HG02759 (cell line): ENCODE data around the gene DUS4L.

Source experiments
- ATAC-seq: cut with Tn5 transposase; IDR thresholded peaks from one replicate; pipeline ENCODE4 v1.9.1; 2021; ENCODE audit warnings: mild to moderate bottlenecking, moderate library complexity; ENCODE audit not compliant: unreplicated experiment

DUS4L gene

GRCh38 chr7:107613439-107613838, 49.7 kb downstream of the DUS4L start:
- ATAC-seq, result no peak

- no peak for ATAC-seq
These were observed 50.2 kb downstream of the DUS4L start for GRCh38 chr7:107613948-107614347.

- no peak for ATAC-seq
These were observed 50.7 kb downstream of the DUS4L start for GRCh38 chr7:107614425-107614824.

DNA sequence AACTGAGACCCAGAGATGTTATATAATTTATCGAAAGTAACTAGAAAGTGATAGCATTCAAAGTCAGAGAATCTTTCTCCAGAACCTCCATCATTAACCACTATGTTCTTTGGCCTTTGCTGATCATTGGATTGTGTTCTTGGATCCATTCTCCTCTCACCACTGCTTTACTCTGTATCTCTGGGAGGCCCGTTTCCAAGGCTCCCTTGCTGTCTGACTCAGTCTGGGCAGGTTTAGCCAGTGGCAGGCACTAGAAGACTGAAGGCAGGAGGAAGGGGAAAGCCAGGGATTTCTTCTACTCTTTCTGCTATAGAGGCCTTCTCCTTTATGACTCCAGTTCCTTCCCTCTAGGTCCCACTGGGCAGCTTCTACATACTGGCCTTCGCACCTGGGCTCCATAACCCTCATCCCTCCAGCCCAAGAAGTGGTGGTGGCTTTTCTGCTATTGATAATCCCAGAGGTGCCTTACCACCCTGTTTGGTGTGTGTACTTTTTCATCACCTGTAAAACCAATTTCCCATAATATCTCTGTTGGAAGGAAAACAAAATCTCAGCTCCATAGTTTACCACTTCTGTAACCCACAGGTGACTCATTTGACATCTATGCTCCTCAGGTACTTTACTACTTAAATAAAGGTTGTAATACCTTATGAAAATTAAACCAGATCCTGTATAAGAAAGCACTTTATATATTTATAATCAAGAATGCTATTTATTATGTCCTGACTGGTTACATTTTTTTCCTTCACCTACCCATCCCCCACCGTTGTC, 52.3 kb downstream of the DUS4L start:
- no peak for ATAC-seq

- no peak for ATAC-seq
These were observed 58.7 kb downstream of the DUS4L start for GRCh38 chr7:107622429-107622828.

- no peak for ATAC-seq
These were observed 59.1 kb downstream of the DUS4L start for GRCh38 chr7:107622894-107623293.

- ATAC-seq, result no peak
These were observed 63.2 kb downstream of the DUS4L start for GRCh38 chr7:107627002-107627401.
